Suprapubic skin (tissue), 4 donors: ENCODE results near the gene TPM2.
"Not testable (repeated sequence)": the region's sequence is repeated elsewhere in the genome, so short reads cannot be mapped to it uniquely, and the experiment has no call there.

Experiments
- CTCF ChIP-seq, 2 donors: fragments of 200-600 bp in 1 of 2; fragments of 450-650 bp in 1 of 2; sonication (generic) in 1 of 2; IDR thresholded peaks; one replicate each; pipeline ENCODE4 v1.5.1; 2016 to 2019; ENCODE audit warnings: antibody characterized with exemption in 2 of 2, mild to moderate bottlenecking in 1 of 2, moderate library complexity in 1 of 2
- POLR2A ChIP-seq, 2 donors: fragments of 450-650 bp; IDR thresholded peaks; one replicate each; pipeline ENCODE4 v1.6.1; 2017; ENCODE audit warnings: antibody characterized with exemption in 2 of 2, mild to moderate bottlenecking in 2 of 2, moderate library complexity in 2 of 2
- POLR2AphosphoS5 ChIP-seq, 3 donors: sonication (generic); formaldehyde crosslinking; IDR thresholded peaks; one replicate each; pipeline ENCODE4 v1.6.1; 2017; ENCODE audit warnings: antibody characterized with exemption in 3 of 3

- TF ChIP-seq POLR2AphosphoS5, CTCF, POLR2A (IDR thresholded peaks at IDR 0.05): not testable (repeated sequence)
These were observed 50.5 kb downstream of the TPM2 start for GRCh38 chr9:35639225-35639624.
